ENCODE measurements around the gene AGAP1. TPM values are rescaled to one million over a fixed set of nuclear protein-coding genes. Genes with fewer than 3 reads are reported as not detected.

Gene AGAP1
- total RNA-seq, 1 experiment from 2014 or later = 25.8 TPM

DNA sequence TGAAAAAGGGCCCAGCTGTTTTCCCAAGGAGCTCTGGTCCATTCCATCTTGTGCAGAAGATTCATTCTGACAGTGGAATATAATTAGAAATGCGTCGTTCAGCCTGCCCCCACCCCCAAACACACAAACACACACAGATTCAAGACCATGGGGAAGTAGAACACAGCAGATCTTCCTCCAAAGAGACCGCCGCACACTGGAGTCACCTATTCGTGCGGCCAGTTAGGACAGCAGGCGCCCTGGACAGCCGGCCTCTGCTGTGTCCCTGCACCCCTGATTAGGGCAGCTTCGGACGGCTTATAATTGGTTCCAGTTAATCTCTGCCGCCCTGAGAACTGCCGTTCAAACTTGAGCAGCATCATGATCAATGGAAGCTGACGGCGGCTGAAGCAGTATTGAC lies 558.4 kb downstream of the AGAP1 start:
- Mint-ChIP-seq H3K36me3 (ENCODE audit: insufficient read depth in 1 of 3, low read depth in 3 of 3) (peaks cover 1 to 6% (median 3%) of the 10 kb centered on the region in 3 experiments; a peak in 4 of 7 replicates), H3K4me1 (peaks cover 36 to 49% of the 10 kb centered on the region in 2 experiments), H3K4me3 (no peak overlapping the region), H3K27ac (no peak overlapping the region), H3K9me3 (no peaks in the 10 kb centered on the region; a peak in 1 of 5 replicates), H3K27me3 (ENCODE audit: low read depth) (peaks cover 59% of the 10 kb centered on the region)
- Histone ChIP-seq H3K23me2 (ENCODE audit: insufficient read length, low read depth, low read length, poor library complexity, severe bottlenecking) (no peaks in the 10 kb centered on the region), H3K27ac (ENCODE audit: insufficient read length, low read depth, low read length) (no peak overlapping the region), H4K20me1 (ENCODE audit: control insufficient read depth, insufficient read depth, insufficient read length) (no peaks in the 10 kb centered on the region), H3K14ac (ENCODE audit: insufficient read depth, low read length) (no peak overlapping the region), H3K4me1 (ENCODE audit: insufficient read depth, low read length) (no peaks in the 10 kb centered on the region; the same call in 1 of the 2 replicates), H4K5ac (ENCODE audit: insufficient read length, low read depth, low read length) (no peak overlapping the region), H2BK15ac (ENCODE audit: low read depth, low read length) (no peak overlapping the region), H3K23ac (ENCODE audit: insufficient read length, low read depth, low read length) (no peak overlapping the region), H2AK5ac (ENCODE audit: insufficient read length, low read length) (no peak overlapping the region), H3K79me1 (ENCODE audit: insufficient read depth, low read depth, low read length, poor library complexity, severe bottlenecking) (no peaks in the 10 kb centered on the region), H2BK120ac (ENCODE audit: low read depth, low read length, poor library complexity, severe bottlenecking) (no peak overlapping the region), H3K9ac (ENCODE audit: extremely low read depth, insufficient read length, low read length) (no peak overlapping the region), H3T11ph (ENCODE audit: low read length) (no peak overlapping the region), H2BK20ac (ENCODE audit: low read depth, low read length, poor library complexity, severe bottlenecking) (no peak overlapping the region), H3K27me3 (ENCODE audit: insufficient read depth, low read length) (no peaks in the 10 kb centered on the region), H3K79me2 (ENCODE audit: insufficient read depth, low read length) (no peaks in the 10 kb centered on the region), H3K9me3 (ENCODE audit: control insufficient read depth, low read depth, low read length) (no peaks in the 10 kb centered on the region), H4K91ac (ENCODE audit: insufficient read length, low read depth, low read length) (no peak overlapping the region), H4K8ac (replicated peaks; ENCODE audit: insufficient read length, low read depth, low read length) (no peak overlapping the region), H3K18ac (ENCODE audit: insufficient read length, low read depth, low read length) (no peak overlapping the region), H3K4ac (ENCODE audit: low read depth, low read length) (no peak overlapping the region), H3K4me2 (ENCODE audit: insufficient read depth, insufficient read length, low read length) (no peak overlapping the region), H3K56ac (ENCODE audit: insufficient read length, low read depth, low read length) (no peak overlapping the region), H2AFZ (ENCODE audit: low read length) (no peak overlapping the region), H2BK12ac (ENCODE audit: insufficient read length, low read depth, low read length) (no peak overlapping the region), H2BK5ac (ENCODE audit: insufficient read length, low read length) (no peak overlapping the region)
- no CpG with 5 or more reads among the region's 14 CpGs for WGBS (ENCODE audit: extremely low coverage, insufficient read length, low lambda C conversion rate)
- DNase-seq = no peak
- TF ChIP-seq, protein P1, sequence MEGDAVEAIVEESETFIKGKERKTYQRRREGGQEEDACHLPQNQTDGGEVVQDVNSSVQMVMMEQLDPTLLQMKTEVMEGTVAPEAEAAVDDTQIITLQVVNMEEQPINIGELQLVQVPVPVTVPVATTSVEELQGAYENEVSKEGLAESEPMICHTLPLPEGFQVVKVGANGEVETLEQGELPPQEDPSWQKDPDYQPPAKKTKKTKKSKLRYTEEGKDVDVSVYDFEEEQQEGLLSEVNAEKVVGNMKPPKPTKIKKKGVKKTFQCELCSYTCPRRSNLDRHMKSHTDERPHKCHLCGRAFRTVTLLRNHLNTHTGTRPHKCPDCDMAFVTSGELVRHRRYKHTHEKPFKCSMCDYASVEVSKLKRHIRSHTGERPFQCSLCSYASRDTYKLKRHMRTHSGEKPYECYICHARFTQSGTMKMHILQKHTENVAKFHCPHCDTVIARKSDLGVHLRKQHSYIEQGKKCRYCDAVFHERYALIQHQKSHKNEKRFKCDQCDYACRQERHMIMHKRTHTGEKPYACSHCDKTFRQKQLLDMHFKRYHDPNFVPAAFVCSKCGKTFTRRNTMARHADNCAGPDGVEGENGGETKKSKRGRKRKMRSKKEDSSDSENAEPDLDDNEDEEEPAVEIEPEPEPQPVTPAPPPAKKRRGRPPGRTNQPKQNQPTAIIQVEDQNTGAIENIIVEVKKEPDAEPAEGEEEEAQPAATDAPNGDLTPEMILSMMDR (conservative IDR thresholded peaks at IDR 0.05) = no peak

Data from H9 (cell line).